B cell (primary cell): ENCODE measurements around the gene LMF2. TPM values are rescaled to one million over a fixed set of nuclear protein-coding genes. Genes with fewer than 3 reads are reported as not detected.

ENCODE experiments used
- ATAC-seq: fragments of 200-7000 bp; cut with Tn5 transposase; one replicate; pipeline ENCODE4 v1.10.0; 2021; ENCODE audit warnings: low read depth, mild to moderate bottlenecking, moderate number of reproducible peaks, moderate library complexity
- CTCF ChIA-PET: fragments of 350-600 bp; sonication (Branson Sonifier 250); formaldehyde crosslinking; loops from one replicate; lab custom pipeline; 2021; ENCODE audit warnings: antibody characterized with exemption, inconsistent platforms; lab: Charles Lee
- POLR2A ChIA-PET: fragments of 350-600 bp; sonication (Branson Sonifier 250); formaldehyde crosslinking; loops from one replicate; lab custom pipeline; 2021; ENCODE audit warnings: antibody characterized with exemption; lab: Charles Lee
- DNase-seq: peaks from one replicate; pipeline ENCODE4 v3.0.0; 2013
- H2AFZ ChIP-seq: 2 replicates; pipeline ENCODE4 v1.6.1; 2012; ENCODE audit warnings: mild to moderate bottlenecking, low read depth, low read length; ENCODE audit not compliant: insufficient read depth, poor library complexity, severe bottlenecking
- H3K27ac ChIP-seq, 2 donors: 1 replicate in 1 of 2; 2 replicates in 1 of 2; pipeline ENCODE4 v1.5.1; 2012 to 2013; ENCODE audit warnings: low read length in 2 of 2, mild to moderate bottlenecking in 2 of 2, moderate library complexity in 1 of 2
- H3K27me3 ChIP-seq, 4 experiments: fragments of 200-600 bp in 1 of 4; sonication (generic) in 1 of 4; replicated peaks in 1 of 4; 1 replicate in 2 of 4; 2 replicates in 2 of 4; pipeline versions ENCODE4 v1.6.1 to v1.7.0; 2013 to 2016; ENCODE audit warnings: low read length in 3 of 4, mild to moderate bottlenecking in 2 of 4, mixed read lengths in 1 of 4, moderate library complexity in 1 of 4; ENCODE audit not compliant: insufficient read depth in 4 of 4, control insufficient read depth in 3 of 4; ENCODE audit errors: control extremely low read depth in 1 of 4
- H3K36me3 ChIP-seq, 2 experiments: replicated peaks in 1 of 2; 1 replicate in 1 of 2; 2 replicates in 1 of 2; pipeline versions ENCODE4 v1.6.1 to v1.7.1; 2013; ENCODE audit warnings: low read length in 1 of 2; ENCODE audit not compliant: insufficient read depth in 2 of 2, control insufficient read depth in 1 of 2; ENCODE audit errors: control extremely low read depth in 1 of 2, extremely low read depth in 1 of 2
- H3K4me1 ChIP-seq, 2 donors: fragments of 200-600 bp in 1 of 2; sonication (generic) in 1 of 2; 1 replicate in 1 of 2; 2 replicates in 1 of 2; pipeline versions ENCODE4 v1.5.1 to v1.6.1; 2013 to 2017; ENCODE audit warnings: low read length in 2 of 2; ENCODE audit not compliant: control insufficient read depth in 2 of 2, insufficient read depth in 2 of 2
- H3K4me2 ChIP-seq: replicated peaks from 2 replicates; pipeline ENCODE3; 2012; ENCODE audit warnings: mild to moderate bottlenecking, low read depth, low read length; ENCODE audit not compliant: poor library complexity, severe bottlenecking
- H3K4me3 ChIP-seq, 5 experiments: fragments of 200-600 bp in 1 of 5; sonication (generic) in 1 of 5; 1 replicate in 3 of 5; 2 replicates in 2 of 5; pipeline versions ENCODE4 v1.5.1 to v1.7.0; 2011 to 2016; ENCODE audit warnings: low read length in 4 of 5, mild to moderate bottlenecking in 4 of 5, low read depth in 2 of 5, control low read depth in 1 of 5, moderate library complexity in 1 of 5; ENCODE audit not compliant: insufficient read depth in 1 of 5; ENCODE audit errors: control extremely low read depth in 1 of 5, extremely low read depth in 1 of 5
- H3K79me2 ChIP-seq: fragments of 200-600 bp; sonication (generic); one replicate; pipeline ENCODE4 v1.6.0; 2016; ENCODE audit warnings: low read length; ENCODE audit not compliant: control insufficient read depth, insufficient read depth
- H3K9ac ChIP-seq: fragments of 200-600 bp; sonication (generic); 2 replicates; pipeline ENCODE4 v1.6.1; 2017; ENCODE audit warnings: mild to moderate bottlenecking, low read length, moderate library complexity
- H3K9me3 ChIP-seq, 3 donors: one replicate each; pipeline versions ENCODE4 v1.6.1 to v1.7.1; 2013; ENCODE audit warnings: low read length in 2 of 3; ENCODE audit not compliant: control insufficient read depth in 2 of 3, insufficient read depth in 1 of 3; ENCODE audit errors: control extremely low read depth in 1 of 3
- H4K20me1 ChIP-seq: 2 replicates; pipeline ENCODE4 v1.6.0; 2012; ENCODE audit warnings: mild to moderate bottlenecking, low read length; ENCODE audit not compliant: insufficient read depth, control insufficient read depth, poor library complexity, severe bottlenecking
- H3K27ac Mint-ChIP-seq: one replicate; pipeline ENCODE4 v1.8.0; 2021; ENCODE audit warnings: mixed read lengths
- H3K27me3 Mint-ChIP-seq: one replicate; pipeline ENCODE4 v1.8.0; 2021; ENCODE audit warnings: mixed read lengths
- H3K4me1 Mint-ChIP-seq: one replicate; pipeline ENCODE4 v1.8.0; 2021; ENCODE audit warnings: mixed read lengths
- H3K4me3 Mint-ChIP-seq: one replicate; pipeline ENCODE4 v1.8.0; 2021; ENCODE audit warnings: mixed read lengths
- H3K9me3 Mint-ChIP-seq: one replicate; pipeline ENCODE4 v1.8.0; 2022; ENCODE audit warnings: mixed read lengths; ENCODE audit not compliant: insufficient read depth
- EZH2 ChIP-seq: IDR thresholded peaks from 2 replicates; pipeline ENCODE4 v1.6.1; 2012; ENCODE audit warnings: borderline replicate concordance, low read depth, mild to moderate bottlenecking, moderate library complexity, low read length; ENCODE audit not compliant: insufficient read depth, poor library complexity, severe bottlenecking
- WGBS: methylation state at CpG from one replicate; pipeline ENCODE4 v1.1.5; 2013; ENCODE audit warnings: missing lambda C conversion rate; ENCODE audit not compliant: insufficient coverage; 5-methylcytosine and 5-hydroxymethylcytosine counted together
- intact Hi-C: fragments of 100-400 bp; cut with micrococcal nuclease; formaldehyde crosslinking; loops from one replicate; pipeline ENCODE4 v1.10.0; 2022
- polyA plus RNA-seq: library from polyadenylated mRNA; depleted of rRNA; stranded (reverse); fragments of >200 nt; gene quantifications from 2 replicates; pipeline ENCODE4 v1.2.3, GENCODE V29; 2012
- total RNA-seq, 2 donors: library from RNA; stranded (reverse); fragments of 120-200 nt in 1 of 2; gene quantifications; 1 replicate in 1 of 2; 2 replicates in 1 of 2; pipeline versions ENCODE4 v1.2.3 to v1.2.4, GENCODE V29; 2013 to 2022
- TF ChIP-seq, protein P1 (sequence below): fragments of 200-600 bp; IDR thresholded peaks from one replicate; pipeline ENCODE4 v1.8.0; 2022; ENCODE audit warnings: antibody characterized with exemption, mild to moderate bottlenecking

The LMF2 gene
- total and polyA plus RNA-seq, 2 donors (not counting 1 experiment from before 2014, with no cell fraction given): 128 to 316 TPM

DNA sequence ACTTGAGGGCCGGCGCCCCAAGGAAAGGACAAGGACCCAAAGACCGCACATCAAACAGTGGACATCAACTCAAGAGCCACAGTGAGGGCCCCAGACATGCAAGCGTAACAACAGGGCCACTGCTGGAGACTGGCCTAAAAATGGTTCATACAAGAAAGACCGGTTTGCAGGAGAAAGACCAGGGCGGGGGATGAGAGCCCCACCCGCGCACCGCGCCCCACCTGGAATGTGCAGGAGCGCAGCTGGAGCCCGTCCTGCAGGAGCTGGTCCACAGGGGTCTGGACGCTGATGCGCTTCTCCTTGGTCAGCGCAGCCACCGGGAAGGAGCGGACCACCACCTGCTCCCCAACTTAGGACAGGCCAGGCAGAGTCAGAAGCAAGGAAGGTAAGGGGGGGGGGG, 46.6 kb downstream of the LMF2 start:
- intact Hi-C loops: no loop called here
- no peaks in the 10 kb centered on the region for H3K27me3 Mint-ChIP-seq
- ChIA-PET CTCF (interaction anchor here (1.0 to 5.2 kb wide), 2 partner anchors 10 to 38 kb away, joined by 4 to 40 read pairs; no protein-coding TSS in a partner anchor), POLR2A (no interaction called here)
- H3K27ac Mint-ChIP-seq: no peak overlapping the region
- no peak overlapping the region for H3K4me3 ChIP-seq
- H3K36me3 ChIP-seq: peaks cover 0 to 85% of the 10 kb centered on the region in 2 experiments
- no peaks in the 10 kb centered on the region for H3K9me3 Mint-ChIP-seq
- H3K9me3 ChIP-seq: peaks cover 0 to 4% (median 0%) of the 10 kb centered on the region in 3 donors
- no peaks in the 10 kb centered on the region for H3K4me1 Mint-ChIP-seq
- H3K4me2 ChIP-seq: no peak overlapping the region
- H4K20me1 ChIP-seq: peaks cover 10% of the 10 kb centered on the region
- no peak overlapping the region for H2AFZ ChIP-seq
- H3K79me2 ChIP-seq: no peaks in the 10 kb centered on the region
- H3K4me3 Mint-ChIP-seq: no peak overlapping the region
- 99% methylated on average over 14 of the region's 17 CpGs for WGBS
- DNase-seq (no peak), ATAC-seq (no peak)
- no peaks in the 10 kb centered on the region for H3K27me3 ChIP-seq
- no peak overlapping the region for H3K27ac ChIP-seq
- TF ChIP-seq, protein P1, sequence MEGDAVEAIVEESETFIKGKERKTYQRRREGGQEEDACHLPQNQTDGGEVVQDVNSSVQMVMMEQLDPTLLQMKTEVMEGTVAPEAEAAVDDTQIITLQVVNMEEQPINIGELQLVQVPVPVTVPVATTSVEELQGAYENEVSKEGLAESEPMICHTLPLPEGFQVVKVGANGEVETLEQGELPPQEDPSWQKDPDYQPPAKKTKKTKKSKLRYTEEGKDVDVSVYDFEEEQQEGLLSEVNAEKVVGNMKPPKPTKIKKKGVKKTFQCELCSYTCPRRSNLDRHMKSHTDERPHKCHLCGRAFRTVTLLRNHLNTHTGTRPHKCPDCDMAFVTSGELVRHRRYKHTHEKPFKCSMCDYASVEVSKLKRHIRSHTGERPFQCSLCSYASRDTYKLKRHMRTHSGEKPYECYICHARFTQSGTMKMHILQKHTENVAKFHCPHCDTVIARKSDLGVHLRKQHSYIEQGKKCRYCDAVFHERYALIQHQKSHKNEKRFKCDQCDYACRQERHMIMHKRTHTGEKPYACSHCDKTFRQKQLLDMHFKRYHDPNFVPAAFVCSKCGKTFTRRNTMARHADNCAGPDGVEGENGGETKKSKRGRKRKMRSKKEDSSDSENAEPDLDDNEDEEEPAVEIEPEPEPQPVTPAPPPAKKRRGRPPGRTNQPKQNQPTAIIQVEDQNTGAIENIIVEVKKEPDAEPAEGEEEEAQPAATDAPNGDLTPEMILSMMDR: no peak
- H3K9ac ChIP-seq: no peak overlapping the region
- no peaks in the 10 kb centered on the region for H3K4me1 ChIP-seq

DNA sequence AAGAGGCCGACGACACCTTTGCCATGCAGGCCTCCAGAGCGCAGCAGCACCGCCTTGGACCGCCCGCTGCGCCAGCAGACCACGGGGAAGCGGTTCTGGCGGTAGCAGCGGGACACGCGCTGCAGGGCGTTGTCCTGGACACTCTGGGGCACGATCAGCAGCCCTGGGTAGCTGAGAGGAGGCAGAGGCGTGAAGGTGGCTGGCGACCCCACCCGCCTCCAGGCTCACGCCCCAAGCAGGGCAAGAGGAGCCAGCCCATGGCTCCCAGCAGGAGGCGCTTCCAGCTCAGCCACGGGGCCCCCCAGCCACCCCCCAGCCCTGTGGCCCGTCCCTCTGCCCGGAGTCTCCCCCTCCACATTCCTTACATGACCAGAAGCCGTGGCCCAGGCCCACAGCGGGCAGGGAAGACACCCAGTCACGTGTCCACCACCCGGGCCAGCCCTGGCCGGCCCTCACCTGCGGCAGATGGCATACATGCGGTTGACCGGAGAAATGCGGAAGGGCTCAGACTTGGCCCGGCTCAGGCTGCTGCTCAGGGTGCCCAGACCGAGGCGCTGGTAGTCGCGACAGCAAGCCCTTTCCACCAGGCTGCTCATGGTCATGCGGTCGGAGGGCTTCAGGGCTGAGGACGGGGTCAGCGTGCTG, 47.9 kb downstream of the LMF2 start:
- H3K9ac ChIP-seq: no peak overlapping the region
- peaks cover 0 to 87% of the 10 kb centered on the region in 2 experiments for H3K36me3 ChIP-seq
- no peak overlapping the region for H3K4me2 ChIP-seq
- ChIA-PET POLR2A (interaction anchor here (1.5 kb wide), 1 partner anchor 11 kb away, joined by 7 read pairs; no protein-coding TSS in a partner anchor), CTCF (interaction anchor here (0.6 to 5.2 kb wide), 2 partner anchors 10 to 39 kb away, joined by 3 to 40 read pairs; no protein-coding TSS in a partner anchor)
- no peaks in the 10 kb centered on the region for H3K4me1 ChIP-seq
- Mint-ChIP-seq H3K4me1 (no peaks in the 10 kb centered on the region), H3K27ac (no peak overlapping the region), H3K4me3 (no peak overlapping the region), H3K9me3 (no peaks in the 10 kb centered on the region), H3K27me3 (no peaks in the 10 kb centered on the region)
- DNase-seq: no peak
- WGBS: 97% methylated on average over 41 of the region's 41 CpGs
- no peaks in the 10 kb centered on the region for H3K27me3 ChIP-seq
- H3K9me3 ChIP-seq: peaks cover 0 to 4% (median 0%) of the 10 kb centered on the region in 3 donors
- intact Hi-C loops: no loop called here
- ATAC-seq: no peak
- no peak overlapping the region for H3K27ac ChIP-seq
- no peak overlapping the region for H3K4me3 ChIP-seq
- TF ChIP-seq, protein P1: no peak
- TF ChIP-seq EZH2: no peak
- H3K79me2 ChIP-seq: no peaks in the 10 kb centered on the region
- no peak overlapping the region for H2AFZ ChIP-seq
- H4K20me1 ChIP-seq: peaks cover 14% of the 10 kb centered on the region
